Right forelimb (tissue), 1 donor: ENCODE measurements around the gene ABTB2.
A peak's percentile ranks its signal among the peaks of the same experiment; 100 is the strongest.

Experiments
- DNase-seq: peaks from one replicate; pipeline ENCODE4 v3.0.0-alpha.2; 2018

Gene ABTB2

GRCh38 chr11:34205326-34206035 is 152.3 kb downstream of the ABTB2 start:
- no peak for DNase-seq

DNA sequence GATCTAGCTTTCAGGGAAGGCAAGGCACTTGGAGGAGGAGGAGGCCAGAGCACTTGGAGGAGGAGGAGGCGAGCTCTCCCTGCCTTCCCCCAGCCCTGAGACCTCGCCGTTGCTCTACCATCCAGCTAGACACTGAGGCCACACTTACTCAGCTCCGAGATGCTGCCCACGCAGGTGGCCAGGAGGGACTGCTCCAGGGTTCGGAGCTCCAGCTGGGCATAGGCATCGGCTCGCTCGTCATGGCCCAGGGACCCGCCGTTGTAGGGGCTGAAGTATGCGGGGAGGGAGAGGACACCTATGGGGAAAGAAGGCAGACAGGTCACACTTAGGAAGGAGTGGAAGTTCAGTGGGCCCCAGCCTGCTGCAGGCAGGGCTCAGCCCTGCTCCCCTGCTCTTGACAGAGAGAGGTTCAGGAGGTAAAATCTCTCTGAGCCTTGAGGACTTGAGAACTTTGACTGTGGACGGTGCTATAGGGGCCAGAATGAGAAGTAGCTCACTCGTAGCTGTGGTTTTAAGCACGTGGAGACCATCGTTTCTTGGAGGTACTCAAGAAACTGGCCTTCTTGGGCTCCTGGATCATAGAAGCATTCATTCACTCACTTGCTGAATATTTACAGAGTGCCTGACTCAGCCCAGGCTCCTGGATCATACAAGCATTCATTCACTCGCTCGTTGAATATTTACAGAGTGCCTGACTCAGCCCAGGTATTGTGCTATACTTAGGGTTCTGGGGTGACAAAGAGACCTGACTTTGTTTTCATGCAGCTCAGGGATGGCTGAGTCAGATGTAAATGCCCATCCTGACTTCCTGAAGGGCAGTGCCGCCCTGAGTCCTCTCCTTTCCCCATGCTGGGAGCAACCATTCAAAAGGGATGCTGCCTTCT is 153.2 kb downstream of the ABTB2 start:
- DNase-seq = no peak

- DNase-seq = no peak
Observed at GRCh38 chr11:34203377-34203871, 154.4 kb downstream of the ABTB2 start.

GRCh38 chr11:34201129-34201528 is 156.7 kb downstream of the ABTB2 start:
- DNase-seq = no peak

- DNase-seq = no peak
Observed at GRCh38 chr11:34199525-34199924, 158.3 kb downstream of the ABTB2 start.

- DNase-seq = no peak
Observed at GRCh38 chr11:34198523-34198922, 159.3 kb downstream of the ABTB2 start.

DNA sequence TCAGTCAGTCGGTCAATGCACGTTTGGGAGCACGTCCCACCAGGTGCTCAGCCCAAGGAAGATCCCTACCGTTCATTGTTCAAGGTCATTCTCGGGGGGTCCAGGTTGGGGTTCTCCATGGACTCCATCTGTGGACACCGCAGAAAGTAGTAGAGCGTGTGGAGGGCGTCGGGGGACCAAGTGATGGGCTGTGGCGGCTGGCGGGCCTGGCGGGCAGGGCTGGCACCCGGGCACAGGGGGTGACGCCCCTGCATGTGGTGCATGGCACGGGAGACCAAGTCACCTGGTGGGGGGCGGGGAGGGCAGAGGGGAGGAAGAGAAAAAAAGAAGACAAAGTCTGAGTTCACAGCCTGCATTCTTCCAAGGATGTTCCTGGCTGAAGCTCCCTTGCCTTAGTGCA is 160.6 kb downstream of the ABTB2 start:
- no peak for DNase-seq

DNA sequence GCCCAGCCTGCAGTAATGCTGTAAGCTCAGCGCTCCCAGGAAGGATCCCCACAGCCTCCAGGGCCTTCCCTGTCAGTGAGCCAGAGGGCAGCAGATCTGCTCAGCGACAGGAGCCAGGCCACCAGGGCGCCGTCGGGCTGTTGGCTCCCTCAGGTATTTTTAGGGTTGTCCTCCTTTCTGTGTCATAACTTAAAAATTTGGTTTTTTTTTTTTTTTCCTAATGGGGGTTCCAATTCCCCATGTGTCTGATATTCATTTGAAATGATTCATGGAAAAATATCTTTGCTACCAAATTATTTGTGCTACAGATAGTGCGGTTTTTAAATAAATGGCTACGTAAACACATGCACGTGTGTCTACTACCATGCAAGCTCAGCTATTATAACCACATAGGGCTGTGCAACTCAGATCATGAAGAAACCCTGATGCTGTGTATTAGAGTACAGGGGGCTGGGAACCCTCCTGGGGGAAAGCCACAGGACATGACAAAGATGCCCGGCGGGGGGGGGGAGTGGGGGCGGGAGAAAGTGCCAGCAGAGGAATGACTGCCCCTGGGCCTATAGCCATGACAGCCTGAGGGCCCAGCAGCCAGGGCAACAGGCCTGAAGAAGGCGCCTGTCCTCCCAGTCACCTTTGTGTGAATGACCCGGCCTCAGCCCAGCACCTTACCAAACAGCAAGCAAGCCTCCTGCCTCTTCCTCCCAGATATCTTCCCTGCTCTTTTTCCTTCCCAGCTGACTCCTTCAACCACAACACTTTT is 163.1 kb downstream of the ABTB2 start:
- no peak for DNase-seq

DNA sequence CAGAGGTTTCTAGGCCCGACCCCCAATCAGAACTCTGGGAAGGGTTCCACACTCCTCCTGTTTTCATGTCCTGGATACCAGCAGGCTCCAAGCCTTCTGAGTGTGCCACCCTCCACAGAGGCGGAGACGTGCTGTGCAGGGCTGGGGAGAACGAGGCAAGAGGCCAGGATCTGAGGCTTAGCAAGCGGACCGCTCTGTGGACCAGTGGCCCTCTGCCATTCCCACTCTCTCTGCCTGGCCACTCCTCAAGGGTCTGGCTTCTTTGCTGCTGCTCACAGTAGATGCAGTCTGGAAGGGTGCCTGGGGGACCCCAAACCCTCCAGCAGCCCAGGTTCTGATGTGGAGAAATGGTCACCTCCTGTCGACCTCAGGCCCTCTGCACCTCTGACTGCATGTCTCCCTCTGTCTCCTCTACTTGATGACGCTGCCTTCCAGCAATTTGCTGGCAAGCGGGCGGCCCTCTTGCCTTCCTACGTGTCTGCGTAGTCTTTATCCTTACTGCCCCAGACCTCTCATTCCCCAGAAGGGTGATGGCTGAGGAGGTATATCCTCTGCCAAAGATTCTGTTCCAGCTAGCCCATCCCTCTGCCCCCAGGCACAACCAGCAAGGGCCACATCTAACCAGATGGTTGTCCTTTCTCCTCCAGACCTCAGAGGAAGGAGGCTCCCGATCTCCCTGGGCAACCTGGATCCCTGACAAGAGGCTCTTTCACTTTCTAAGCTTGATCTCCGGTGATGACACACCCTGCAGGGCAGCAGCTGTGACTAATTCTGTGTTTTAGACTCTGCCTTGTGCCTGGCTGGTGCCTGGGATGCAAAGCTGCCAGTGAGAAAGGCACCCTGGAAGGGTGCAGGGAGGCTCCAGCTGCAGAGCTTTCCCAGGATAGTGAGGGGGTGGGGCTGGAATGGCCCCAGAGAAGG is 165.1 kb downstream of the ABTB2 start:
- peak; percentile 67 for DNase-seq

GRCh38 chr11:34191578-34191977 is 166.2 kb downstream of the ABTB2 start:
- DNase-seq = no peak

GRCh38 chr11:34190192-34191139 is 167.3 kb downstream of the ABTB2 start:
- no peak for DNase-seq

- no peak for DNase-seq
Observed at GRCh38 chr11:34189191-34189590, 168.6 kb downstream of the ABTB2 start.

DNA sequence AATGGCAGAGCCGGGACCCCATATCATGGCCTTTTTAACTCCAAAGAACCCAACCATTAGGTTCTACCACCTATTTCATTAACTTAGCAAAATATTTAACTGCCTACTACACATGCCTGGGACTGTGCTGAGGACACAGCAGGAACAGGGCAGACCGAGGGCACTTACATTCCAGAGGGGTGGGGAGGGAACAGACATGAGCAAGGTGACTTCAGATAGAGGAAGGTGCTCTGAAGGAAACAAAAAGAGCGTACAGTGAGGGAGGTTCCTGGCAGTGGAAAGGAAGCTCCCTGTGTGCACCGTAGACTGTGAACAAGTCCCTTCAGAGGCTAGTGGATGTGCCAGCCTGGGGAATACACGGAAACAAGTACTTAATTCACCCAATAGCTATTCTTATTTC is 169.6 kb downstream of the ABTB2 start:
- DNase-seq = no peak

- DNase-seq = no peak
Observed at GRCh38 chr11:34185926-34186841, 171.6 kb downstream of the ABTB2 start.

DNA sequence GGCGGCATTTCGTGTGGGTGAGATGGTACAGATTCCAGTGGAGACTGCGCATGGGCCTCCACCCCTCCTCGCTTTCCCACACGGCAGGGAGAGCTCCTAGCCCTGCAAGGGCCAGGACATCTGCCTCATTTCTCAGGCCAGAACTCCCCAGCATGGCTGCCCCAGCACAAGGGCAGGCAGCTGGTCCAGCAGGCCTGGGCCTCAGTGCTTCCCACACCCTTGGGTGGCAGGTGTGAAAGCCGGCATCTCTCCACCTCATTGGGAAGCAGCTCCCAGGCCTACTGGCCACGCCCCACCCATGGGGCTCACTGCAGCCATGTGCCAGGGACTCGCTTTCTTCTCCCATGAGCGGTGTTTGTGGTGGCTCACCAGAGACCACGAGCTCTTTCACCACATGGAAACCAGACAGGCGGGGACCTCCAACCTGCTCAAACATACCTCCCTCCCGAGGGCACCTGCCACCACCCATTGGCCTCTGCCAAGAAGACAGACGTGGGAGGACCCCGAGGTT is 173.2 kb downstream of the ABTB2 start:
- DNase-seq = no peak

DNA sequence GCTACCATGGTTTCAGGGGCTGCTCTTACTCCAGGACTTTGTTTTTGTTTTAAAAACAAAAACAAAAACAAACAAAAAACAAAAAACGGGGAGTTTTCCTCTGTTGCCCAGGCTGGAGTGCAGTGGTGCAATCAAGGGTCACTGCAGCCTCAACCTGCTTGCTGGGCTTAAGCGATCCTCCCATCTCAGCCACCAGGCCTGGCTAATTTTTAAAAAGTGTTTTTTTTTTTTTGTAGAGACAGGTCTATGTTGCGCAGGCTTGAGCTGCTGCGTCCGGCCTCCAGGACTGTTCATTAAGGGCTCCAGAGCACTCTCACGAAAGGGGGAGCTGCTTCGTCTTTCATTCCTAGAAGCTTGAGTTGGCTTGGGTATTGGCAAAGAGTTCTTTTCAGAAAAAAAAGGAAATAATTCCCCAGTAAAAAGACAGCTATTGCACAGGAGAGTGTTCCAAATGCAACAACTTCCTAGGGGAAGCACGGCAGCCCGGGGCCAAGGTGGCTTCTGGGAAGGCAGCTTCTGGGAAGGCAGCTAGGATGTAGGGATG is 173.9 kb downstream of the ABTB2 start:
- DNase-seq = no peak

DNA sequence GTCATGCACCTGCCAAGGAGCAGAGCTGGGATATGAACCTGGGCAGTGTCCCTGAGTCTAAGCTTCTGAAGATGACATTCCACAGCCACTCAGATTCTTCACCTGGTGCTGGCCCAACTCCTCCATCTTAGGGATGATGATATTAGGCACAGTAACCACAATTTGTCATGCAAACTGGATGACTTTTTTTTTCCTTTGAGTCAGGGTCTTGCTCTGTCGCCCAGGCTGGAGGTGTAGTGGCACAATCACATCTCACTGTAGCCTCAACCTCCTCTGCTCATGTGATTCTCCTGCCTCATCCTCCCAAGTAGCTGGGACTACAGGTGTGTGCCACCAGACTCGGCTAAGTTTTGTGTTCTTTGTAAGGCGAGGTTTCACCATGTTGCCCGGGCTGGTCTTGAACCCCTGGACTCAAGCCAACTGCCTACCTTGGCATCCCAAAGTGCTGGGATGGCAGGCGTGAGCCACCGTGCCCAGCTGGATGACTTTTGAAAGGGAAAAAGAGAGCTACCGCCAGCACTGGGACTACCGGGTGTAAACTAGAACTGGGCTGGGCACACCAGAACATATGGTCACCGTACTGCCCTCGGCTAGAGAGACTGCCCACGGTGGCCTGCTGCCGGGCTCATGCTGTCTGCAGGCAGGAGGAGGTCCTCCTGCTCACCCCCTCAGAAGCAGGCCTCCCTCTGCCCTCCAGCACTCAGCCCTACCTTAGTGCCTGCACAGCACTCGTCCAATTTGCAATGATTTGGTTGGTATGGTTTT is 174.7 kb downstream of the ABTB2 start:
- DNase-seq = no peak

DNA sequence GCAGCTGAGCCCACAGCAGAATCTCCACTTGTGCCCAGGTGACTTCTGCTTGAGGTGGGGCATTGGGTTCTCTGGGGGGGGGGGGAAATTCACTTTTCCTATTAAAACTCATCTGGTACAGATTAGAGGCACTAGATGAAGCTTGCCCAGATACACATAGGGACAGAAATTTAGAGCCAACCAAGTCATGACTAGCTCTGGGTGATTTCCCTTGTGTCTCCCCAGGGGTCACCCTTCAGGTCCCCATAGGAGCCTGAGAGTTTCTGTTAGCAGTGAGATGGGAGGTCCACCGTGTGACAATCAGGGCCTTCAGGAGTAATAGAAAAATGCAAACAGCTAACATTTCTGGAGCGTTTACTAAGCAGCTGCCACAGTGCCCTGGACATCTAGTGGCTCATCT is 175.4 kb downstream of the ABTB2 start:
- no peak for DNase-seq
